Osteoblast (primary cell): ENCODE data around the gene MIB2. TPM values are rescaled to one million over a fixed set of nuclear protein-coding genes. Genes with fewer than 3 reads are reported as not detected.

Experiments
- DNase-seq: peaks from one replicate; pipeline ENCODE4 v3.0.0; 2011; ENCODE audit warnings: low spot score, mixed read lengths; ENCODE audit not compliant: insufficient read length; ENCODE audit errors: missing footprints
- H2AFZ ChIP-seq: 2 replicates; pipeline ENCODE4 v1.6.0; 2011; ENCODE audit warnings: mild to moderate bottlenecking, low read length
- H3K27ac ChIP-seq: 2 replicates; pipeline ENCODE4 v1.5.1; 2011; ENCODE audit warnings: mild to moderate bottlenecking, low read depth, low read length, moderate library complexity
- H3K27me3 ChIP-seq: 2 replicates; pipeline ENCODE4 v1.6.0; 2012; ENCODE audit warnings: mild to moderate bottlenecking, control low read depth, inconsistent platforms, low read length, moderate library complexity; ENCODE audit not compliant: insufficient read depth
- H3K36me3 ChIP-seq: 2 replicates; pipeline ENCODE4 v1.5.1; 2011; ENCODE audit warnings: mild to moderate bottlenecking, low read length, control low read depth, moderate library complexity; ENCODE audit not compliant: insufficient read depth
- H3K4me1 ChIP-seq: 2 replicates; pipeline ENCODE4 v1.5.1; 2011; ENCODE audit warnings: mild to moderate bottlenecking, low read length, control low read depth, moderate library complexity; ENCODE audit not compliant: insufficient read depth
- H3K4me2 ChIP-seq: 2 replicates; pipeline ENCODE4 v1.6.0; 2011; ENCODE audit warnings: mild to moderate bottlenecking, low read length; ENCODE audit not compliant: insufficient read depth
- H3K4me3 ChIP-seq: fragments of 200-600 bp; sonication (generic); 3 replicates; pipeline ENCODE4 v1.5.1; 2012; ENCODE audit warnings: mild to moderate bottlenecking, low read length, inconsistent platforms; ENCODE audit not compliant: insufficient read depth
- H3K79me2 ChIP-seq: 2 replicates; pipeline ENCODE4 v1.6.0; 2012; ENCODE audit warnings: mild to moderate bottlenecking, low read length, control low read depth, inconsistent platforms; ENCODE audit not compliant: insufficient read depth
- H3K9me3 ChIP-seq: 2 replicates; pipeline ENCODE4 v1.5.1; 2011; ENCODE audit warnings: low read depth, low read length, control low read depth
- H4K20me1 ChIP-seq: 2 replicates; pipeline ENCODE4 v1.6.0; 2012; ENCODE audit warnings: mild to moderate bottlenecking, low read length, control low read depth; ENCODE audit not compliant: insufficient read depth
- total RNA-seq: library from RNA; depleted of rRNA; stranded (reverse); fragments of >200 nt; gene quantifications from 2 replicates; pipeline ENCODE4 v1.2.3, GENCODE V29; 2012
- TF ChIP-seq, protein P1 (sequence below): IDR thresholded peaks from 2 replicates; pipeline ENCODE4 v1.5.1; 2011; ENCODE audit warnings: mild to moderate bottlenecking, low read depth, low read length, moderate library complexity; ENCODE audit errors: extremely low read depth

Gene MIB2
- total RNA-seq, 1 donor: 80.7 TPM

DNA sequence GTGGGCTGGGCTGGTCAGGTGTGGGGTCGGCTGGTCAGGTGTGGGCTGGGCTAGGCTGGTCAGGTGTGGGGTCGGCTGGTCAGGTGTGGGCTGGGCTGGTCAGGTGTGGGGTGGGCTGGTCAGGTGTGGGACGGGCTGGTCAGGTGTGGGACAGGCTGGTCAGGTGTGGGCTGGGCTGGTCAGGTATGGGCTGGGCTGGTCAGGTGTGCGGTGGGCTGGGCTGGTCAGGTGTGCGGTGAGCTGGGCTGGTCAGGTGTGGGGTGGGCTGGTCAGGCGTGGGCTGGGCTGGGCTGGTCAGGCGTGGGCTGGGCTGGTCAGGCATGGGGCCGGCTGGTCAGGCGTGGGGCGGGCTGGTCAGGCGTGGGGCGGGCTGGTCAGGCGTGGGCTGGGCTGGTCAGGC is 9.1 kb upstream of the MIB2 start:
- Histone ChIP-seq H3K27ac (no peak overlapping the region), H3K79me2 (no peaks in the 10 kb centered on the region), H3K36me3 (no peaks in the 10 kb centered on the region), H3K4me1 (no peaks in the 10 kb centered on the region), H3K4me2 (no peak overlapping the region), H4K20me1 (no peaks in the 10 kb centered on the region), H2AFZ (no peak overlapping the region), H3K9me3 (no peaks in the 10 kb centered on the region), H3K27me3 (peaks cover 5% of the 10 kb centered on the region), H3K4me3 (no peak overlapping the region)
- peak; percentile 38 for DNase-seq
- TF ChIP-seq, protein P1, sequence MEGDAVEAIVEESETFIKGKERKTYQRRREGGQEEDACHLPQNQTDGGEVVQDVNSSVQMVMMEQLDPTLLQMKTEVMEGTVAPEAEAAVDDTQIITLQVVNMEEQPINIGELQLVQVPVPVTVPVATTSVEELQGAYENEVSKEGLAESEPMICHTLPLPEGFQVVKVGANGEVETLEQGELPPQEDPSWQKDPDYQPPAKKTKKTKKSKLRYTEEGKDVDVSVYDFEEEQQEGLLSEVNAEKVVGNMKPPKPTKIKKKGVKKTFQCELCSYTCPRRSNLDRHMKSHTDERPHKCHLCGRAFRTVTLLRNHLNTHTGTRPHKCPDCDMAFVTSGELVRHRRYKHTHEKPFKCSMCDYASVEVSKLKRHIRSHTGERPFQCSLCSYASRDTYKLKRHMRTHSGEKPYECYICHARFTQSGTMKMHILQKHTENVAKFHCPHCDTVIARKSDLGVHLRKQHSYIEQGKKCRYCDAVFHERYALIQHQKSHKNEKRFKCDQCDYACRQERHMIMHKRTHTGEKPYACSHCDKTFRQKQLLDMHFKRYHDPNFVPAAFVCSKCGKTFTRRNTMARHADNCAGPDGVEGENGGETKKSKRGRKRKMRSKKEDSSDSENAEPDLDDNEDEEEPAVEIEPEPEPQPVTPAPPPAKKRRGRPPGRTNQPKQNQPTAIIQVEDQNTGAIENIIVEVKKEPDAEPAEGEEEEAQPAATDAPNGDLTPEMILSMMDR: no peak

DNA sequence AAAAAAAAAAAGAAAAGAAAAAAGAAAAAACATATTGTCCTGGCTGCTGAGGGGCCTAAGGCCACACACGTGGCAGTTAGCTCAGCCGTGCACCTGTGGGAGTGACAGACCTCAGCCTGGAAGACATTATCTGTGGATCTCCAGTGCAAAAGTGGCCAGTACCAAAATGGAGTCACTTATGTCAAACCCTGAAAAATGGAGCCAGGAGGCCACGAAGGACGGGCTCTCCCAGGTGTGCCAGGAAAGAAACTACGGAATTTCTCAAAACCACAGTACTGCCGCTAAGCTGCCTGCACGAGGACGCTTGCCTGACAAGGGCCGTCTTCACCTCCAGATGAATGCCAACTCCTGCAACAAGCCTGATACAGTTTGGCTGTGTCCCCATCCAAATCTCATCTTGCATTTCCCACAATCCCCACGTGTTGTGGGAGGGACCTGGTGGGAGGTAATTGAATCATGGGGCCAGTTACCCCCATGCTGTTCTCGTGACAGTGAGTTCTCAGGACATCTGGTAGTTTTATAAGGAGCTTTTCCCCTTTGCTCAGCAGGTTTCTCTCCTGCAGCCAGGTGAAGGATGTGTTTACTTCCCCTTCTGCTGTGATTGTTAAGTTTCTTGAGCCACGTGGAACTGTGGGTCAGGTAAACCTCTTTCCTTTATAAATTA is 5.3 kb upstream of the MIB2 start:
- Histone ChIP-seq H3K27me3 (no peaks in the 10 kb centered on the region), H2AFZ (no peak overlapping the region), H3K9me3 (no peaks in the 10 kb centered on the region), H3K4me1 (peaks cover 12% of the 10 kb centered on the region), H3K4me2 (no peak overlapping the region), H4K20me1 (peaks cover 16% of the 10 kb centered on the region), H3K4me3 (no peak overlapping the region), H3K36me3 (no peaks in the 10 kb centered on the region), H3K27ac (no peak overlapping the region), H3K79me2 (peaks cover 11% of the 10 kb centered on the region)
- TF ChIP-seq, protein P1: no peak
- peak; percentile 27 for DNase-seq

GRCh38 chr1:1610796-1611195 is 4.5 kb upstream of the MIB2 start:
- Histone ChIP-seq H3K9me3 (no peaks in the 10 kb centered on the region), H3K27me3 (no peaks in the 10 kb centered on the region), H3K4me2 (no peak overlapping the region), H4K20me1 (peaks cover 17% of the 10 kb centered on the region), H2AFZ (no peak overlapping the region), H3K4me1 (peaks cover 12% of the 10 kb centered on the region), H3K36me3 (no peaks in the 10 kb centered on the region), H3K27ac (no peak overlapping the region), H3K4me3 (no peak overlapping the region), H3K79me2 (peaks cover 13% of the 10 kb centered on the region)
- DNase-seq: peak; percentile 83
- TF ChIP-seq, protein P1: no peak

GRCh38 chr1:1612104-1612400 is 3.2 kb upstream of the MIB2 start:
- H3K79me2 ChIP-seq: peaks cover 21% of the 10 kb centered on the region
- no peaks in the 10 kb centered on the region for H3K9me3 ChIP-seq
- no peak for DNase-seq
- no peaks in the 10 kb centered on the region for H3K36me3 ChIP-seq
- peaks cover 20% of the 10 kb centered on the region for H3K4me1 ChIP-seq
- H3K4me2 ChIP-seq: no peak overlapping the region
- TF ChIP-seq, protein P1: no peak
- H3K27ac ChIP-seq: no peak overlapping the region
- H3K27me3 ChIP-seq: no peaks in the 10 kb centered on the region
- H3K4me3 ChIP-seq: no peak overlapping the region
- H4K20me1 ChIP-seq: peaks cover 22% of the 10 kb centered on the region
- H2AFZ ChIP-seq: no peak overlapping the region
